HEK293T (cell line): ENCODE data around the gene TSTD2.

Experiments
- ARNT ChIP-seq: fragments of 450-650 bp; IDR thresholded peaks from 2 replicates; pipeline ENCODE4 v1.6.1; 2017; ENCODE audit warnings: mild to moderate bottlenecking
- BHLHE40 ChIP-seq: fragments of 450-650 bp; IDR thresholded peaks from 2 replicates; pipeline ENCODE4 v1.6.1; 2016; ENCODE audit warnings: mild to moderate bottlenecking, moderate library complexity, borderline replicate concordance
- CTBP1 ChIP-seq: fragments of 450-650 bp; IDR thresholded peaks from 2 replicates; pipeline ENCODE4 v1.6.1; 2016; ENCODE audit warnings: borderline replicate concordance
- ELF4 ChIP-seq: fragments of 450-650 bp; IDR thresholded peaks from 2 replicates; pipeline ENCODE4 v1.6.1; 2017; ENCODE audit warnings: antibody characterized with exemption
- FOXA1 ChIP-seq: fragments of 450-650 bp; IDR thresholded peaks from 2 replicates; pipeline ENCODE4 v1.6.1; 2016; ENCODE audit warnings: mild to moderate bottlenecking
- FOXK2 ChIP-seq: fragments of 450-650 bp; IDR thresholded peaks from 2 replicates; pipeline ENCODE4 v1.6.1; 2016; ENCODE audit warnings: mild to moderate bottlenecking
- HDGF ChIP-seq: fragments of 450-650 bp; IDR thresholded peaks from 2 replicates; pipeline ENCODE4 v1.6.1; 2017; ENCODE audit warnings: antibody characterized with exemption, borderline replicate concordance
- L3MBTL2 ChIP-seq: fragments of 450-650 bp; conservative IDR thresholded peaks from 2 replicates; pipeline ENCODE4 v1.6.1; 2016; ENCODE audit warnings: mild to moderate bottlenecking
- LEF1 ChIP-seq: fragments of 450-650 bp; IDR thresholded peaks from 2 replicates; pipeline ENCODE4 v1.6.1; 2017; ENCODE audit warnings: mild to moderate bottlenecking, borderline replicate concordance
- NFRKB ChIP-seq: fragments of 450-650 bp; IDR thresholded peaks from 2 replicates; pipeline ENCODE4 v1.6.1; 2016; ENCODE audit warnings: mild to moderate bottlenecking, moderate library complexity
- SP1 ChIP-seq: fragments of 450-650 bp; IDR thresholded peaks from 2 replicates; pipeline ENCODE4 v1.6.1; 2017
- SUZ12 ChIP-seq: fragments of 450-650 bp; IDR thresholded peaks from 2 replicates; pipeline ENCODE4 v1.6.1; 2016; ENCODE audit warnings: mild to moderate bottlenecking
- TARDBP ChIP-seq: fragments of 450-650 bp; IDR thresholded peaks from 2 replicates; pipeline ENCODE4 v1.6.1; 2016

DNA sequence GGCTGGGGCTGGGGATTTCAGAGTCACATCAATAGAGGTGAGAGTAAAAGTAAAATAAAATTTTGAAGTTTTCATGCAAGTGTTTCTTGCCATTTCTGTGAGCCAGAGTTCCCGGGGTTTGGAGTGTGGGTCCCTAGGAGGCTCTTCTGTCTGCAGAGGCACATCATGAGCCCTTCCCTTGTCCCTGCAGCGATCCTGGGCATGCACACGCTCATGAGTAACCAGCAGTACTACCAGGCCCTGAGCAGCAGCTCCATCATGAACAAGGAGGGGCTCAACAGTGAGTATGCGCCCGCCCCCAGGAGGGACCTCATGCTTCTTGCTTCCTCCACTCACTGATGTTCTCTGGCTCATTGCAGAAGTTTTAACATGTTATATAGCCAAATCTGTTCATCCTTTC lies 70.6 kb downstream of the TSTD2 start:
- TF ChIP-seq TARDBP (no peak), ARNT (no peak), FOXK2 (no peak), NFRKB (no peak), SP1 (no peak), BHLHE40 (no peak), HDGF (no peak), CTBP1 (no peak), ELF4 (no peak), SUZ12 (no peak), LEF1 (no peak), FOXA1 (no peak), L3MBTL2 (no peak)
